BE2C (cell line): ENCODE results near the gene NFASC.

Experiments used
- DNase-seq: peaks from one replicate; pipeline ENCODE4 v3.0.0-alpha.2; 2020
- H3K27me3 ChIP-seq: fragments of 250-450 bp; sonication (Bioruptor Pico); 2 replicates; pipeline ENCODE4 v1.5.1; 2020; ENCODE audit warnings: mild to moderate bottlenecking
- H3K36me3 ChIP-seq: fragments of 250-450 bp; sonication (Bioruptor Pico); 2 replicates; pipeline ENCODE4 v1.5.1; 2020; ENCODE audit warnings: mild to moderate bottlenecking
- H3K4me1 ChIP-seq: fragments of 250-450 bp; sonication (Bioruptor Pico); 2 replicates; pipeline ENCODE4 v1.5.1; 2020
- H3K4me3 ChIP-seq: 2 replicates; pipeline ENCODE4 v1.5.1; 2011; ENCODE audit warnings: low read depth, low read length
- H3K9me3 ChIP-seq: fragments of 250-450 bp; sonication (Bioruptor Pico); 2 replicates; pipeline ENCODE4 v1.5.1; 2020
- TF ChIP-seq, protein P1 (sequence below): IDR thresholded peaks from 2 replicates; pipeline ENCODE4 v1.5.1; 2012; ENCODE audit warnings: mild to moderate bottlenecking, low read depth, low read length

Gene NFASC

DNA sequence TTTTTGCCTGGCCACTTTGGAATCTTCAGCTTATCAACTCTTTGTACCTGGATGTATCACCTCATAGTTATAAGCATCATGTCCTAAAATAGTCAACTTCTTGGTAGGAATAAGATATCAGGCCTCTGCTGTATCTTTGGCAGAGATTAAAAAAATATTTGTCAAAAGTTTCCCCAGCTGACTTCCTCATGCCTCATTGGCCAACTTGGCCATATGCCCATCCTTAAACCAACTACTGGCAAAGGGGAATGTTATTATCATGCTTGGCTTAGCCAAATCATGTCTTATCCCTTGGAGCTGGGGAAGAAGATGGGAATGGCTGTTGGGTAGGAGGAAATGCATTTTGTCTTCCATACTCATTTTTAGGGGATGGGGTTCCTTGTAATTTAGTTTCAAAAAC is 23.4 kb downstream of the NFASC start:
- H3K36me3 ChIP-seq, result no peaks in the 10 kb centered on the region
- H3K27me3 ChIP-seq, result peaks cover 24% of the 10 kb centered on the region
- H3K4me3 ChIP-seq, result no peak overlapping the region
- TF ChIP-seq, protein P1, sequence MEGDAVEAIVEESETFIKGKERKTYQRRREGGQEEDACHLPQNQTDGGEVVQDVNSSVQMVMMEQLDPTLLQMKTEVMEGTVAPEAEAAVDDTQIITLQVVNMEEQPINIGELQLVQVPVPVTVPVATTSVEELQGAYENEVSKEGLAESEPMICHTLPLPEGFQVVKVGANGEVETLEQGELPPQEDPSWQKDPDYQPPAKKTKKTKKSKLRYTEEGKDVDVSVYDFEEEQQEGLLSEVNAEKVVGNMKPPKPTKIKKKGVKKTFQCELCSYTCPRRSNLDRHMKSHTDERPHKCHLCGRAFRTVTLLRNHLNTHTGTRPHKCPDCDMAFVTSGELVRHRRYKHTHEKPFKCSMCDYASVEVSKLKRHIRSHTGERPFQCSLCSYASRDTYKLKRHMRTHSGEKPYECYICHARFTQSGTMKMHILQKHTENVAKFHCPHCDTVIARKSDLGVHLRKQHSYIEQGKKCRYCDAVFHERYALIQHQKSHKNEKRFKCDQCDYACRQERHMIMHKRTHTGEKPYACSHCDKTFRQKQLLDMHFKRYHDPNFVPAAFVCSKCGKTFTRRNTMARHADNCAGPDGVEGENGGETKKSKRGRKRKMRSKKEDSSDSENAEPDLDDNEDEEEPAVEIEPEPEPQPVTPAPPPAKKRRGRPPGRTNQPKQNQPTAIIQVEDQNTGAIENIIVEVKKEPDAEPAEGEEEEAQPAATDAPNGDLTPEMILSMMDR, result no peak
- DNase-seq, result no peak
- H3K9me3 ChIP-seq, result no peaks in the 10 kb centered on the region; the same call in 1 of the 2 replicates
- H3K4me1 ChIP-seq, result peaks cover 13% of the 10 kb centered on the region

DNA sequence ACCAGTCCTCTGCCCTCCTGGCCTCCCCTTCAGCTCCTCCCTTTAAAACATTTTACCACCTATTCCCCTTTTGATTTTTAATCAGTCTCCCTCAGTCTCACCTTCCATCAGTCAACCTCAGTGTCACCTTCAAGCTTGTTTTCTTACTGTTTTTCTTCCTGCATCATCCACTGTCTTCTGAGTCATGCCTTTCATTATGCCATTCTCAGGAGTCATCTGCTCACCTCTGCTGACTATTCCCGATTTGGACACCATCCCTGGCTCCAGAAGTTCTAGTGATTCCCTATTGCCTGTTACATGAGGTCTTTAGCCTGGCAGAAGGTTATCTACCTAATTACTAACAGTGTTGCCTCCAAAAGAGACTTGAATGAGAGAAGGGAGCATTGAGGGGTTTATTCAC is 23.9 kb downstream of the NFASC start:
- Histone ChIP-seq H3K9me3 (no peaks in the 10 kb centered on the region; the same call in 1 of the 2 replicates), H3K4me3 (no peak overlapping the region), H3K27me3 (peaks cover 24% of the 10 kb centered on the region), H3K36me3 (no peaks in the 10 kb centered on the region), H3K4me1 (peaks cover 8% of the 10 kb centered on the region)
- TF ChIP-seq, protein P1, result no peak
- DNase-seq, result no peak

DNA sequence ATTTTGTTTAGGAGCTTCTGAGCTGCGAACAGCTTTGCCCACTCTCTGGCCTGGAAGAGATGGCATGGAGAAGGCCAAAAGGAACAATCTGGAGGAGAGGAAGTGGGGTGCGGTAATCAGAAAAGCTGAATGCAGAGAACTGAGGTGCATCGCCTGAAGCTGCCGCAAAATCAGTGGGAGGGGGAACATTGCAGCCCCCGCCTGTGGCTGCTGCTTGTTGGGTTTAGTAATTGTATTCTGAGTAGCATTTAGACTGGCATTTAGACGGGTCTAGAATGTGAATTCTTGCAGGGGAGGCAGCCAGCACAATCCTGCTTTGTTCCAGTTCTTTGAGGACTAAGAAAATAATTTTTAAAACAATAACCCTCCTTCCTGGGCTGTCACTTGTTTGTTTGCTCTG is 25.4 kb downstream of the NFASC start:
- Histone ChIP-seq H3K9me3 (no peaks in the 10 kb centered on the region; the same call in 1 of the 2 replicates), H3K36me3 (no peaks in the 10 kb centered on the region), H3K4me1 (no peaks in the 10 kb centered on the region), H3K27me3 (peaks cover 24% of the 10 kb centered on the region), H3K4me3 (no peak overlapping the region)
- no peak for DNase-seq
- TF ChIP-seq, protein P1, result no peak

DNA sequence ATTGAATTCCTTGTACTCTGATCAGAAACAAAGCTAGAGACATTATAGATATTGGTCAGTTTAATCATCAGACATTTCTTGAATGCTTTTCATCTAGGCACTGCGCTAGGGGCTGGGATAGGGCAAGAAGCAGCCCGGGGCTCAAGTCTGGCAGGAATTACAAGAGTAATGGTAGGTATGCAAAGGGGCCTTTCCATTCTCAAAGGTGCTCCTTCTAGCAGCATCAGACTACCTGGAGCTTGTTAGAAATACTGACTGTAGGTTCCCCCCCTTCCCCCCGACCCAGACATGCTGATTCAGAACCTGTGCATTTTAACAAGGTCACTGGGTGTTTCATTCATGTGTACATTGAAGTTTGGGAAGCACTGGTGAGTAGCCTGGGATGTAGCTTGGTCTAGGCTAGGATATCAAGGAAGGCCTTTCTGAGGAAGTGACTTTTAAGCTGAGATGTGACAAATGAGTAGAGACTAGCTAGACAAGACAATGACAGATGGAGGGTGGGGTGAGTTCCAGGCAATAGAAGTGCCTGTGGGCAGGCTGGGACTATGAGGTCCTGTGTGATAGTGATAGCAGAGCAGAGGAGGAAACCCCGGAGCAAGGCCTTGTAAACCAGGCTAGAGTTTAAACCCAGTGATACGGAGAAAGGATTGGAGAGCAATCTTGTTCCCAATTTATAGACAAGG is 26.3 kb downstream of the NFASC start:
- H3K4me1 ChIP-seq, result no peaks in the 10 kb centered on the region
- no peak overlapping the region for H3K4me3 ChIP-seq
- no peaks in the 10 kb centered on the region for H3K36me3 ChIP-seq
- H3K27me3 ChIP-seq, result peaks cover 20% of the 10 kb centered on the region
- no peaks in the 10 kb centered on the region; the same call in 1 of the 2 replicates for H3K9me3 ChIP-seq
- TF ChIP-seq, protein P1, result no peak
- DNase-seq, result no peak

- no peak overlapping the region for H3K4me3 ChIP-seq
- H3K27me3 ChIP-seq, result no peaks in the 10 kb centered on the region
- no peak for DNase-seq
- no peaks in the 10 kb centered on the region for H3K9me3 ChIP-seq
- H3K36me3 ChIP-seq, result no peaks in the 10 kb centered on the region
- no peaks in the 10 kb centered on the region for H3K4me1 ChIP-seq
- TF ChIP-seq, protein P1, result no peak
Observed at GRCh38 chr1:204900721-204901120, 30.1 kb downstream of the NFASC start.

- Histone ChIP-seq H3K27me3 (no peaks in the 10 kb centered on the region), H3K4me1 (no peaks in the 10 kb centered on the region), H3K4me3 (no peak overlapping the region), H3K36me3 (no peaks in the 10 kb centered on the region), H3K9me3 (no peaks in the 10 kb centered on the region)
- TF ChIP-seq, protein P1, result no peak
- DNase-seq, result no peak
Observed at GRCh38 chr1:204902671-204903070, 32.0 kb downstream of the NFASC start.
